ENCODE measurements around the gene PGLYRP2.

- TF ChIP-seq, protein P1, sequence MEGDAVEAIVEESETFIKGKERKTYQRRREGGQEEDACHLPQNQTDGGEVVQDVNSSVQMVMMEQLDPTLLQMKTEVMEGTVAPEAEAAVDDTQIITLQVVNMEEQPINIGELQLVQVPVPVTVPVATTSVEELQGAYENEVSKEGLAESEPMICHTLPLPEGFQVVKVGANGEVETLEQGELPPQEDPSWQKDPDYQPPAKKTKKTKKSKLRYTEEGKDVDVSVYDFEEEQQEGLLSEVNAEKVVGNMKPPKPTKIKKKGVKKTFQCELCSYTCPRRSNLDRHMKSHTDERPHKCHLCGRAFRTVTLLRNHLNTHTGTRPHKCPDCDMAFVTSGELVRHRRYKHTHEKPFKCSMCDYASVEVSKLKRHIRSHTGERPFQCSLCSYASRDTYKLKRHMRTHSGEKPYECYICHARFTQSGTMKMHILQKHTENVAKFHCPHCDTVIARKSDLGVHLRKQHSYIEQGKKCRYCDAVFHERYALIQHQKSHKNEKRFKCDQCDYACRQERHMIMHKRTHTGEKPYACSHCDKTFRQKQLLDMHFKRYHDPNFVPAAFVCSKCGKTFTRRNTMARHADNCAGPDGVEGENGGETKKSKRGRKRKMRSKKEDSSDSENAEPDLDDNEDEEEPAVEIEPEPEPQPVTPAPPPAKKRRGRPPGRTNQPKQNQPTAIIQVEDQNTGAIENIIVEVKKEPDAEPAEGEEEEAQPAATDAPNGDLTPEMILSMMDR (conservative IDR thresholded peaks at IDR 0.05 in 1 of 2, IDR thresholded peaks at IDR 0.05 in 1 of 2; ENCODE audit: low read depth in 1 of 2, low read length in 2 of 2), result no peak
- no peak for TF ChIP-seq EZH2 (IDR thresholded peaks at IDR 0.05; ENCODE audit: low read length, missing control alignments)
Observed at GRCh38 chr19:15427991-15428471, 51.3 kb downstream of the PGLYRP2 start.

Data from fibroblast of lung (primary cell).